OCI-LY3 (cell line): Measurements from ENCODE around the gene ODAD2.
"Not testable (repeated sequence)": the region's sequence is repeated elsewhere in the genome, so short reads cannot be mapped to it uniquely, and the experiment has no call there.

Source experiments
- H2AFZ ChIP-seq: fragments of 200-600, 300-600 bp; shearing (Covaris generic); 2 replicates; pipeline ENCODE4 v1.6.0; 2014; ENCODE audit warnings: antibody characterized with exemption, low read depth, low read length
- H3K27ac ChIP-seq: fragments of 200-600, 300-600 bp; sonication (generic); 2 replicates; pipeline ENCODE4 v1.5.1; 2014; ENCODE audit warnings: mild to moderate bottlenecking, low read length, moderate library complexity, mixed read lengths
- H3K27me3 ChIP-seq: fragments of 200-600, 300-600 bp; sonication (generic); 2 replicates; pipeline ENCODE4 v1.6.1; 2014; ENCODE audit warnings: low read depth, low read length, mixed read lengths
- H3K36me3 ChIP-seq: fragments of 200-600, 300-600 bp; sonication (generic); replicated peaks from 2 replicates; pipeline ENCODE3; 2014; ENCODE audit warnings: low read depth, low read length, mixed read lengths
- H3K4me1 ChIP-seq: fragments of 300-600, 200-600 bp; sonication (generic); 2 replicates; pipeline ENCODE4 v1.6.1; 2014; ENCODE audit warnings: low read length, mixed read lengths
- H3K4me2 ChIP-seq: fragments of 200-600, 300-600 bp; sonication (generic); 2 replicates; pipeline ENCODE4 v1.6.1; 2014; ENCODE audit warnings: low read length, mixed read lengths
- H3K4me3 ChIP-seq: fragments of 300-600, 200-600 bp; sonication (generic); 2 replicates; pipeline ENCODE4 v1.5.1; 2014; ENCODE audit warnings: antibody characterized with exemption, mild to moderate bottlenecking, low read length, moderate library complexity
- H3K79me2 ChIP-seq: fragments of 300-600, 200-600 bp; shearing (Covaris generic); 2 replicates; pipeline ENCODE4 v1.6.1; 2014; ENCODE audit warnings: mild to moderate bottlenecking, low read length, mixed read lengths
- H3K9ac ChIP-seq: fragments of 300-600, 200-600 bp; shearing (Covaris generic); 2 replicates; pipeline ENCODE4 v1.6.0; 2014; ENCODE audit warnings: mild to moderate bottlenecking, low read length, moderate library complexity
- H3K9me3 ChIP-seq: fragments of 200-600, 300-600 bp; shearing (Covaris generic); 2 replicates; pipeline ENCODE4 v1.6.1; 2014; ENCODE audit warnings: low read length, mixed read lengths; ENCODE audit not compliant: insufficient read depth
- H4K20me1 ChIP-seq: fragments of 200-600, 300-600 bp; sonication (generic); 2 replicates; pipeline ENCODE4 v1.6.1; 2016; ENCODE audit warnings: low read length, mixed read lengths; ENCODE audit not compliant: insufficient read depth
- CTCF ChIP-seq: fragments of 200-600, 300-600 bp; sonication (generic); IDR thresholded peaks from 2 replicates; pipeline ENCODE4 v1.5.1; 2014; ENCODE audit warnings: antibody characterized with exemption, low read length, low read depth
- EZH2phosphoT487 ChIP-seq: fragments of 200-600 bp; shearing (Covaris generic); IDR thresholded peaks from 2 replicates; pipeline ENCODE4 v1.6.1; 2018; ENCODE audit warnings: antibody characterized with exemption, mixed run types, low read depth

The ODAD2 gene

GRCh38 chr10:27912231-27912630 lies 86.6 kb downstream of the ODAD2 start:
- Histone ChIP-seq H3K27me3 (no peaks in the 10 kb centered on the region), H3K27ac (no peak overlapping the region), H3K9me3 (no peaks in the 10 kb centered on the region), H3K9ac (no peak overlapping the region), H4K20me1 (no peaks in the 10 kb centered on the region), H3K4me3 (no peak overlapping the region), H2AFZ (no peak overlapping the region), H3K4me2 (no peak overlapping the region), H3K4me1 (no peaks in the 10 kb centered on the region), H3K79me2 (no peaks in the 10 kb centered on the region), H3K36me3 (no peaks in the 10 kb centered on the region)
- TF ChIP-seq EZH2phosphoT487 (no peak), CTCF (no peak)

GRCh38 chr10:27911539-27911938 lies 87.3 kb downstream of the ODAD2 start:
- H3K79me2 ChIP-seq: no peaks in the 10 kb centered on the region
- no peaks in the 10 kb centered on the region for H3K36me3 ChIP-seq
- H2AFZ ChIP-seq: no peak overlapping the region
- no peaks in the 10 kb centered on the region for H3K27me3 ChIP-seq
- TF ChIP-seq CTCF (no peak), EZH2phosphoT487 (no peak)
- no peaks in the 10 kb centered on the region for H4K20me1 ChIP-seq
- no peaks in the 10 kb centered on the region for H3K9me3 ChIP-seq
- no peak overlapping the region for H3K27ac ChIP-seq
- no peak overlapping the region for H3K9ac ChIP-seq
- H3K4me1 ChIP-seq: no peaks in the 10 kb centered on the region
- H3K4me3 ChIP-seq: no peak overlapping the region
- no peak overlapping the region for H3K4me2 ChIP-seq

GRCh38 chr10:27911011-27911410 lies 87.9 kb downstream of the ODAD2 start:
- H3K36me3 ChIP-seq: no peaks in the 10 kb centered on the region
- H3K27ac ChIP-seq: no peak overlapping the region
- no peak overlapping the region for H2AFZ ChIP-seq
- H3K4me1 ChIP-seq: no peaks in the 10 kb centered on the region
- H4K20me1 ChIP-seq: no peaks in the 10 kb centered on the region
- H3K9me3 ChIP-seq: no peaks in the 10 kb centered on the region
- no peak for TF ChIP-seq CTCF
- no peak for TF ChIP-seq EZH2phosphoT487
- H3K79me2 ChIP-seq: no peaks in the 10 kb centered on the region
- no peaks in the 10 kb centered on the region for H3K27me3 ChIP-seq
- H3K4me2 ChIP-seq: no peak overlapping the region
- H3K4me3 ChIP-seq: no peak overlapping the region
- H3K9ac ChIP-seq: no peak overlapping the region

GRCh38 chr10:27908231-27908630 lies 90.6 kb downstream of the ODAD2 start:
- no peak for TF ChIP-seq CTCF
- Histone ChIP-seq H4K20me1 (no peaks in the 10 kb centered on the region), H3K4me3 (no peak overlapping the region), H3K9me3 (no peaks in the 10 kb centered on the region), H3K27me3 (no peaks in the 10 kb centered on the region), H2AFZ (no peak overlapping the region), H3K27ac (no peak overlapping the region), H3K4me2 (no peak overlapping the region), H3K36me3 (no peaks in the 10 kb centered on the region), H3K79me2 (no peaks in the 10 kb centered on the region), H3K4me1 (no peaks in the 10 kb centered on the region), H3K9ac (no peak overlapping the region)

- not testable (repeated sequence) for H3K27ac ChIP-seq, H3K9me3 ChIP-seq, H3K27me3 ChIP-seq, H3K4me2 ChIP-seq, H3K9ac ChIP-seq, H4K20me1 ChIP-seq, H3K79me2 ChIP-seq, H3K4me3 ChIP-seq, H3K4me1 ChIP-seq, H2AFZ ChIP-seq, H3K36me3 ChIP-seq
Observed at GRCh38 chr10:27899485-27899884, 99.4 kb downstream of the ODAD2 start.
